ENCODE data around the gene GXYLT2. TPM values are rescaled to one million over a fixed set of nuclear protein-coding genes. Genes with fewer than 3 reads are reported as not detected.
"Not testable (repeated sequence)": the region's sequence is repeated elsewhere in the genome, so short reads cannot be mapped to it uniquely, and the experiment has no call there.

The GXYLT2 gene
- total RNA-seq, 1 donor from 2014 or later = not detected

DNA sequence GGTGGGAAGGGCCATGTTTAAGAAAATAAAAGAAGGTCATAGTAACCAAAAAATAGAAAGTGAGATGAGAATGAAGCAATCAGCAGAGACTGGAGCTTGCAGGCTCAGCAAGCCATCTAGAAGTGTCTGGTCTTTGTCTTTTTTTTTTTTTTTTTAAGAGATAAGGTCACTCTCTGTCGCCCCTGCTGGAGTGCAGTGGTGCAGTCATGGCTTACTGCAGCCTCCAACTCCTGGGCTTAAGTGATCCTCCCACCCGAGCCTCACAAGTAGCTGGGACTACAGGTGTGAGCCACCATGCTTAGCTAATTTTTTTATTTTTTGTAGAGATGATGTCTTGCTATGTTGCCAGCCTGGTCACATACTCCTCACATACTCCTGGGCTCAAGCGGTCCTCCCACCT lies 36.2 kb downstream of the GXYLT2 start:
- DNase-seq (ENCODE audit: low spot score) = no peak

DNA sequence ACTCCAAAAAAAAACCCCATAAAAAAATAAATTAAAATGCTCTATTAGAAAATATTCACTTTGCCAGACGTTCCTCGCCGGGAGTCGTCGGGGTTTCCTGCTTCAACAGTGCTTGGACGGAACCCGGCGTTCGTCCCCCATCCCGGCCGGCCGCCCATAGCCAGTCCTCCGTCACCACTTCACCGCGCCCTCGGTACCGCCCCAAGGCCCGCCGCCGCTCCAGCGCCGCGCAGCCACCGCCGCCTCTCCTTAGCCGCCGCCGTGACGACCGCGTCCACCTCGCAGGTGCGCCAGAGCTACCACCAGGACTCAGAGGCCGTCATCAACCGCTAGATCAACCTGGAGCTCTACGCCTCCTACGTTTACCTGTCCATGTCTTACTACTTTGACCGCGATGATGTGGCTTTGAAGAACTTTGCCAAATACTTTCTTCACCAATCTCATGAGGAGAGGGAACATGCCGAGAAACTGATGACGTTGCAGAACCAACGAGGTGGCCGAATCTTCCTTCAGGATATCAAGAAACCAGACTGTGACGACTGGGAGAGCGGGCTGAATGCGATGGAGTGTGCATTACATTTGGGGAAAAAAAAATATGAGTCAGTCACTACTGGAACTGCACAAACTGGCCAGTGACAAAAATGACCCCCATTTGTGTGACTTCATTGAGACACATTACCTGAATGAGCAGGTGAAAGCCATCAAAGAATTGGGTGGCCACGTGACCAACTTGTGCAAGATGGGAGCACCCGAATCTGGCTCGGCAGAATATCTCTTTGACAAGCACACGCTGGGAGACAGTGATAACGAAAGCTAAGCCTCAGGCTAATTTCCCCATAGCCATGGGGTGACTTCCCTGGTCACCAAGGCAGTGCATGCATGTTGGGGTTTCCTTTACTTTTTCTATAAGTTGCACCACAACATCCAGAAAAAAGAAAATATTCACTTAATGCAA lies 41.2 kb downstream of the GXYLT2 start:
- H3K4me1 Mint-ChIP-seq (ENCODE audit: low read depth); intact Hi-C loops (cut with micrococcal nuclease); H3K27ac Mint-ChIP-seq; H3K4me3 Mint-ChIP-seq (ENCODE audit: low read depth); H3K9me3 Mint-ChIP-seq; DNase-seq (ENCODE audit: low spot score); H3K36me3 Mint-ChIP-seq (ENCODE audit: low read depth): not testable (repeated sequence)
- H3K27me3 Mint-ChIP-seq (ENCODE audit: low read depth) = peaks cover 11% of the 10 kb centered on the region

More for the DNA sequence above, 36.2 kb downstream of the GXYLT2 start:
- Mint-ChIP-seq H3K27me3 (ENCODE audit: low read depth) (peaks cover 13% of the 10 kb centered on the region), H3K27ac (no peak overlapping the region), H3K9me3 (no peaks in the 10 kb centered on the region), H3K4me1 (ENCODE audit: low read depth) (no peaks in the 10 kb centered on the region), H3K36me3 (ENCODE audit: low read depth) (no peaks in the 10 kb centered on the region), H3K4me3 (ENCODE audit: low read depth) (no peak overlapping the region)
- intact Hi-C loops (cut with micrococcal nuclease) = no loop called here

DNA sequence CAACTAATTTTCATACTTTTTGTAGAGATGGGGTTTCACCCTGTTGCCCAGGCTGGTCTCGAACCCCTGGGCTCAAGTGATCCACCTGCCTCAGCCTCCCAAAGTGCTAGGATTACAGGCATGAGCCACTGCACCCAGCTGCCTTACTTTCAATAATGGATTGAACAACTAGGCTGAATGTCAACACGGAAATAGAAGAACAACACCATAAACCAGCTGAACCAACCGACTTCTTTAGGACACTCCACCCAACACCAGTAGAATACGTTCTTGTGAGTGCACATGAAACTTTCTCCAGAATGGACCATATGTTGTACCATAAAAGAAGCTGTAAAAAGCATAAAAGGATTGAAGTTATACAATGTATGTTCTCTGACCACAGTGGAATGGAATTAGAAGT lies 42.9 kb downstream of the GXYLT2 start:
- Mint-ChIP-seq H3K9me3 (no peaks in the 10 kb centered on the region), H3K4me1 (ENCODE audit: low read depth) (no peaks in the 10 kb centered on the region), H3K27ac (no peak overlapping the region), H3K4me3 (ENCODE audit: low read depth) (no peak overlapping the region), H3K27me3 (ENCODE audit: low read depth) (peaks cover 24% of the 10 kb centered on the region), H3K36me3 (ENCODE audit: low read depth) (no peaks in the 10 kb centered on the region)
- DNase-seq (ENCODE audit: low spot score) = no peak
- intact Hi-C loops (cut with micrococcal nuclease) = no loop called here

DNA sequence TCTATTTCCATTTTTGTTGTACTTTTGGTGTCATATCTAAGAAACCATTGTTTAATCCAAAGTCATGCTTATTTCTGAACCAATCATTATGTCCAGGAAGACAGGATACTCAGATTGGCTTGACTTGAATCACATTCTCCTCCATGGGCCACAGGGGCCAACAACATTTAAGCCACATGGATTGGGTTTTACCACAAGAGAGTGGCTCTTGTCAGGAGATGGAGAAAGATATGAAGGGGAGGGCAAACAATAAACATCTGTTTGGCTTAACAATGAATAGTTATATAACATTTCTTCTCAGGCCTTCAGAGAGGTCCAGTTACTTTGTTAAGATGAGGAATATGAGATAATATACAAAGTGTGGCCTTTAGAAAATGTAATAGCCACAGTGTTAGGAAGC lies 44.6 kb downstream of the GXYLT2 start:
- no peaks in the 10 kb centered on the region for H3K9me3 Mint-ChIP-seq
- no peak for DNase-seq (ENCODE audit: low spot score)
- H3K4me3 Mint-ChIP-seq (ENCODE audit: low read depth) = no peak overlapping the region
- H3K27ac Mint-ChIP-seq = no peak overlapping the region
- intact Hi-C loops (cut with micrococcal nuclease) = no loop called here
- H3K27me3 Mint-ChIP-seq (ENCODE audit: low read depth) = peaks cover 20% of the 10 kb centered on the region
- H3K4me1 Mint-ChIP-seq (ENCODE audit: low read depth) = no peaks in the 10 kb centered on the region
- no peaks in the 10 kb centered on the region for H3K36me3 Mint-ChIP-seq (ENCODE audit: low read depth)

DNA sequence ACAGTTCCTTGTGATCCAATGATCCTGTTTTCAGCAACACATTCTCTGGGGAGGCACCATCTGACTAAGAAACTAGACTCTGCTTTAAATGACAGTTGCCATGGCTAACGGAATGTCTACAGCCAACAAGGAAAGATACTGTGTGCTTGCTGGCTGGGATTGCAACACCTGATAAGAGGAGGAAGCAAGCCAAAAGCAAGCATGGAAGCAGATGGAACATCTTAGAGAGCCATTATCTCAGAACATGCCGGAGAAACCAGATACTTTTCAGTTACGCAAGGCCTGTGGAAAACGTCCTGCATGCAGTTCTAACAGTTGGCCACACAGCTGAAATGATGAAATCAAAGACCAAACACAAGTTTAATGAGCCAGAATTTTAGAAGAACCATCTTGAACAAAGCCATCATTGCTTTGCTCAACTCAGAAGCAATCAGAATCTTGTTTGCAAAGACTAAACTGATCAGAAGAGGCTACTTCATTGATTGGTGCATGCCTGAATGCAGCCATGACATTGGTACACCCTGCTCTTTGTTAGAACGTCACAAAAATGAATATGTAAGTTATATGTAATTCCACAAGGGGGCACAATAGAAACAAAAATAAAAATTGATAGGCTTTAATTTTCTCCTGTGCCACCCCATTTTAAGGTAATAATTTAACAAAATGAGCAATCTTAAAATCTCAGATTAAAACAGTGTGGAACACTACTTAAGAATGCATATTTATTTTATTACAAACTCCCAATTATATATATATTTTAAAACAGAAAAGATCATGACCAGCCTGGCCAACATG lies 50.8 kb downstream of the GXYLT2 start:
- no peaks in the 10 kb centered on the region for H3K4me1 Mint-ChIP-seq (ENCODE audit: low read depth)
- peaks cover 23% of the 10 kb centered on the region for H3K27me3 Mint-ChIP-seq (ENCODE audit: low read depth)
- no peaks in the 10 kb centered on the region for H3K36me3 Mint-ChIP-seq (ENCODE audit: low read depth)
- intact Hi-C loops (cut with micrococcal nuclease) = loop anchor here (1.0 kb wide), 2 partner anchors 118 to 148 kb away; no protein-coding TSS in a partner anchor
- DNase-seq (ENCODE audit: low spot score) = no peak
- H3K27ac Mint-ChIP-seq = no peak overlapping the region
- H3K4me3 Mint-ChIP-seq (ENCODE audit: low read depth) = no peak overlapping the region
- H3K9me3 Mint-ChIP-seq = no peaks in the 10 kb centered on the region

DNA sequence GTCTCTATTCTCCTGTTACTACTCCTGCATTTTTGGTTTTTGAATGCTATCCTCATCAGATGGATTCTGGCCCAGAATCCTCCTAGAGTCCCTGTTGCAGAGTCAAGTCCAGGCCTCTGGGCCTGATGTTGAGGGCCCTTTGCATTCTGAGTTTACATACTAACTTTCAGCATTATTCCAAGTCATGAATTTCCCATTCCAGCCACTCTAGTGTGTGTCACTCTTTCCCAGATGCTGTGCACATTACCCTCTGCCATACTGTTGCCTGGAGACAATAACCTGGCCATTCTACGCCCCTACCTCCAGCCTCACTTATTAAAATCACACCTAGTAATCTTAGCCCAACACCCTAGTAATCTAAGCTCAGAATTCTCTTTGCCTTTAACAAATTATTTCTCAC lies 53.4 kb downstream of the GXYLT2 start:
- intact Hi-C loops (cut with micrococcal nuclease) = no loop called here
- no peaks in the 10 kb centered on the region for H3K9me3 Mint-ChIP-seq
- no peaks in the 10 kb centered on the region for H3K36me3 Mint-ChIP-seq (ENCODE audit: low read depth)
- H3K4me3 Mint-ChIP-seq (ENCODE audit: low read depth) = no peak overlapping the region
- no peak for DNase-seq (ENCODE audit: low spot score)
- no peak overlapping the region for H3K27ac Mint-ChIP-seq
- peaks cover 10% of the 10 kb centered on the region for H3K27me3 Mint-ChIP-seq (ENCODE audit: low read depth)
- H3K4me1 Mint-ChIP-seq (ENCODE audit: low read depth) = peaks cover 6% of the 10 kb centered on the region

DNA sequence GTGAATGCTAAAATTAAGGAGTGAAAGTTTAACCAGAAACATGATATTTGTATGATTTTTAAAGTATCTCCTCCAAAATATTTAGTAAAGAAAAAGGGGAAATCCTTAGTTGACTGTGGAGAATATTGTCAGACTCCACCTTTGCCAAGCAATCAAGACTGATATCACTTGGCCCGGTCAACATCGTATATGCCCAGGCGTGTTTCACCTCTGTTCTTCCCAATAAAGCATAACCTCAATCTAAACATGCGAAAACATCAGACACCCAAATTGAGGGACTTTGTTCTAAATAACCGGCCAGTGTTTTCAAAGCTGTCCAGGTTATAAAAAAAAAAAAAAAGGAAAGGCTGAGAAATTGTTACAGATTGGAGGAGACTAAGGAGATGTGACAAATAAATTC lies 54.6 kb downstream of the GXYLT2 start:
- Mint-ChIP-seq H3K4me1 (ENCODE audit: low read depth) (peaks cover 6% of the 10 kb centered on the region), H3K27me3 (ENCODE audit: low read depth) (peaks cover 5% of the 10 kb centered on the region), H3K9me3 (no peaks in the 10 kb centered on the region), H3K27ac (no peak overlapping the region), H3K4me3 (ENCODE audit: low read depth) (no peak overlapping the region), H3K36me3 (ENCODE audit: low read depth) (no peaks in the 10 kb centered on the region)
- no peak for DNase-seq (ENCODE audit: low spot score)
- intact Hi-C loops (cut with micrococcal nuclease) = no loop called here

DNA sequence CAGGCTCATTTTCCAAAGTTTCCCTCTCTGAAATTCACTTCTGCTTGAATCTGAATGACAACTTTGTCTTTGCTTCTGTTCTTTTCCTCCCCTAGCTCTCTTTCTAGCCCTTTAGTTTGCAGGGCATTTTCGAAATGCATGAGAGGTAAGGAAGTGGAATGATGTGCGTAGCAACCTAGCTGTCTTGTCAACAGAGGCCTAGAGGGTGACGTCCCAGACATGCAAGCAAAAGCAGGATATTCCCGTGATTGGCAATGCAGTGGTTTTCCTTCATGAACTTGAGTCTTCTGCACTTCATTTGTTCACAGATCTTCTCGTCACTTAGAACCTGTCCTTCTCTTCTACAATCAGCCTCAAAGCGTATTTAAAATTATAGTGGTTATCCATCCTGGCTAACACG lies 56.9 kb downstream of the GXYLT2 start:
- no peak overlapping the region for H3K4me3 Mint-ChIP-seq (ENCODE audit: low read depth)
- intact Hi-C loops (cut with micrococcal nuclease) = no loop called here

DNA sequence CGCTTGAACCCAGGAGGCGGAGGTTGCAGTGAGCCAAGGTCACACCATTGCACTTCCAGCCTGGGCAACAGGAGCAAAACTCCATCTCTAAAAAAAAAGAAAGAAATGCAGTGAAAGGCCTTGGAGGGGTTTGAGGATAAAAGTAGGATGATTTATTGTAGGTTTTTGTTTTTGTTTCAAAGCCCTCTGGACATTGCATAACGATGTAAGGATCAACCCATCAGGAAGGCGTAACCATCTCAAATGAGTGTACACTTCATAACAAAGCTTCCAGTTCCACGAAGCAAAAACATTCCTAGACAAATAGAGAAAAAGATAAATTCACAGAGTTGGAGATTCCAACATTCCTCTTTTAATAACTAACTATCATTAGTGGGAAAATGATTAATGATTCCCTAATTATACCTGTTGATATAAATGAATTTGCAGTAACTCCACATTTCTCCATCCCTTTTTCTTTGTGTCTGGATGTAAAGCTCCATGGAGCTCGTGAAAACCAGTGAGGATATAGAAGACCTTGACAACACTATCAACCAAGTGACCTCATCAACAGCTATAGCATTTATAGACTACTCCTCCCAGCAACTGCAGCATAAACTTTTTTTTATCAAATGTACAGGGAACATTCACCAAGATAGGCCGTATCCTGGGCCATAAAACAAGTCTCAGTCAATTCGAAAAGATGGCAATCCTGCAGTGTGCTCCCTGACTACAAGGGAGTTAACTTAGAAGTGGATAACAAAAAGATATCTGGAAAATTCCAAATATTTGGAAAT lies 60.1 kb downstream of the GXYLT2 start:
- no peak overlapping the region for H3K27ac Mint-ChIP-seq
- H3K4me3 Mint-ChIP-seq (ENCODE audit: low read depth) = no peak overlapping the region
- H3K4me1 Mint-ChIP-seq (ENCODE audit: low read depth) = peaks cover 23% of the 10 kb centered on the region
- no peaks in the 10 kb centered on the region for H3K9me3 Mint-ChIP-seq
- H3K36me3 Mint-ChIP-seq (ENCODE audit: low read depth) = no peaks in the 10 kb centered on the region
- no peak for DNase-seq (ENCODE audit: low spot score)
- intact Hi-C loops (cut with micrococcal nuclease) = no loop called here
- no peaks in the 10 kb centered on the region for H3K27me3 Mint-ChIP-seq (ENCODE audit: low read depth)

More for the DNA sequence above, 56.9 kb downstream of the GXYLT2 start:
- H3K27ac Mint-ChIP-seq = no peak overlapping the region
- H3K36me3 Mint-ChIP-seq (ENCODE audit: low read depth) = no peaks in the 10 kb centered on the region
- H3K4me1 Mint-ChIP-seq (ENCODE audit: low read depth) = peaks cover 6% of the 10 kb centered on the region
- H3K27me3 Mint-ChIP-seq (ENCODE audit: low read depth) = peaks cover 4% of the 10 kb centered on the region
- no peak for DNase-seq (ENCODE audit: low spot score)
- no peaks in the 10 kb centered on the region for H3K9me3 Mint-ChIP-seq

DNA sequence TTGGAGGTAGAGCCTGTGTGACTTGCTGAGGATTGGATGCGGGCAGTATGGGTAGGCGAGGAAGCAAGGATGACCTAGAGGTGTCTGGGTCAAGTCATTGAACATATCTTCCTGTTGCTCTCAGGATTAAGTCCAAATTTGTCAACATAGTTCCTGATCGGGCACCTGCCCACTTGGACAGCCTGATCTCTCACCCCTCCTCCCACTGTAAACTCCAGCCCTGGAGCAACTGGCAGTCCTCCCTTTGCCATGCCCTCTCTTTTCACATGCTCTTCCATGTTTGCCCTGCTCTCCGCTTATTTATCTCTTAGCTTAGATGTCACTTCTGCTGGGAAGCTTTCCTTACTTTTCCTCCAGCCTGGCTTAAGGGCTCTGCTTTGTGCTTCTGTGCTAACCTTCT lies 61.2 kb downstream of the GXYLT2 start:
- H3K9me3 Mint-ChIP-seq = no peaks in the 10 kb centered on the region
- peaks cover 23% of the 10 kb centered on the region for H3K4me1 Mint-ChIP-seq (ENCODE audit: low read depth)
- DNase-seq (ENCODE audit: low spot score) = no peak
- H3K36me3 Mint-ChIP-seq (ENCODE audit: low read depth) = no peaks in the 10 kb centered on the region
- H3K4me3 Mint-ChIP-seq (ENCODE audit: low read depth) = no peak overlapping the region
- intact Hi-C loops (cut with micrococcal nuclease) = no loop called here
- H3K27me3 Mint-ChIP-seq (ENCODE audit: low read depth) = no peaks in the 10 kb centered on the region
- H3K27ac Mint-ChIP-seq = no peak overlapping the region

DNA sequence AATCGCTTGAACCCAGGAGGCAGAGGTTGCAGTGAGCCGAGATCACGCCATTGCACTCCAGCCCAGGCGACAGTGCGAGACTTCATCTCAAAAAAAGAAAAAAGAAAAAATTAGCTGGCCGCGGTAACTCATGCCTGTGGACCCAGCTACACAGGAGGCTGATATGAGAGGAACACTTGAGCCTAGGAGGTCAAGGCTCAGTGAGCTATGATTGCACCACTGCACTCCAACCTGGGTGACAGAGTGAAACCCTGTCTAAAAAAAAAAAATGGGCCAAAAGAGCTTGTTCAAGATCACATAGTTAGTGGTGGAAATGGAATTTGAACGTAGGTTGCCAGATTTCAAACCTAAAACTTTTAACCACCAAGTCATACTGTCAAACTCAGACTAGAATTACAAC lies 62.5 kb downstream of the GXYLT2 start:
- no peak overlapping the region for H3K27ac Mint-ChIP-seq
- no peak overlapping the region for H3K4me3 Mint-ChIP-seq (ENCODE audit: low read depth)
- H3K27me3 Mint-ChIP-seq (ENCODE audit: low read depth) = no peaks in the 10 kb centered on the region
- no peak for DNase-seq (ENCODE audit: low spot score)
- no peaks in the 10 kb centered on the region for H3K36me3 Mint-ChIP-seq (ENCODE audit: low read depth)
- intact Hi-C loops (cut with micrococcal nuclease) = no loop called here
- peaks cover 21% of the 10 kb centered on the region for H3K4me1 Mint-ChIP-seq (ENCODE audit: low read depth)
- H3K9me3 Mint-ChIP-seq = no peaks in the 10 kb centered on the region

DNA sequence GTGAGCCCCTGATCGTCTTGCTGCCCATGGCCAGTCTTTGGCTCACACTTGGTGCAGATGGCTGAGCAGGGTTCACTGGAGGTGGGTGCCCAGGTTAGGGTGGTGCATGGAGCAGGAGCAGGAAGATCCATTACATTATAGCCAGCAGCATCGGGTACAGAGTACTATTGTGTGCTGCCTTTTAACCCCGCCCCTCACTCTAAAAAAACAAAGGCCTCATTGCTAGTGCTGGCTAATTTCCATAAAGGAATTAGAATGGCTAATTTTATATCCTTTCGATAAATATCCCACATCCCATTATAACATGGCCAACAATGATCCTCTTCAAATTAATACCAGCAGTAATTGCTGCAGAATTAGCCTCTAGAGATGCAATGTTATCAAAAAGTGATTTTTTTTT lies 63.0 kb downstream of the GXYLT2 start:
- H3K27ac Mint-ChIP-seq = no peak overlapping the region
- no peaks in the 10 kb centered on the region for H3K9me3 Mint-ChIP-seq
- H3K4me1 Mint-ChIP-seq (ENCODE audit: low read depth) = peaks cover 17% of the 10 kb centered on the region
- no peaks in the 10 kb centered on the region for H3K27me3 Mint-ChIP-seq (ENCODE audit: low read depth)
- no peak overlapping the region for H3K4me3 Mint-ChIP-seq (ENCODE audit: low read depth)
- DNase-seq (ENCODE audit: low spot score) = no peak
- no peaks in the 10 kb centered on the region for H3K36me3 Mint-ChIP-seq (ENCODE audit: low read depth)
- intact Hi-C loops (cut with micrococcal nuclease) = no loop called here
